Effector memory CD8-positive, alpha-beta T cell (primary cell): ENCODE results near the gene KCNS1.

ENCODE experiments used
- ATAC-seq: fragments of 150-1000 bp; cut with Tn5 transposase; replicated peaks from 2 replicates; pipeline ENCODE4 v1.10.0; 2021; ENCODE audit warnings: mild to moderate bottlenecking, moderate library complexity
- DNase-seq, 3 experiments: peaks; one replicate each; pipeline ENCODE4 v3.0.0; 2021
- H3K27ac Mint-ChIP-seq, 2 donors: one replicate each; pipeline ENCODE4 v1.8.0; 2022; ENCODE audit warnings: mild to moderate bottlenecking in 2 of 2, mixed read lengths in 2 of 2, moderate library complexity in 2 of 2
- H3K27me3 Mint-ChIP-seq, 2 donors: one replicate each; pipeline ENCODE4 v1.8.0; 2022; ENCODE audit warnings: mixed read lengths in 2 of 2
- H3K36me3 Mint-ChIP-seq: one replicate; pipeline ENCODE4 v1.8.0; 2022; ENCODE audit warnings: mild to moderate bottlenecking, moderate library complexity, mixed read lengths; ENCODE audit not compliant: insufficient read depth
- H3K4me1 Mint-ChIP-seq, 2 donors: one replicate each; pipeline ENCODE4 v1.8.0; 2022; ENCODE audit warnings: low read depth in 2 of 2, mixed read lengths in 2 of 2
- H3K4me3 Mint-ChIP-seq, 2 donors: one replicate each; pipeline ENCODE4 v1.8.0; 2022; ENCODE audit warnings: mild to moderate bottlenecking in 2 of 2, mixed read lengths in 2 of 2, moderate library complexity in 2 of 2
- H3K9me3 Mint-ChIP-seq, 2 donors: one replicate each; pipeline ENCODE4 v1.8.0; 2022; ENCODE audit warnings: mixed read lengths in 2 of 2

KCNS1 gene

DNA sequence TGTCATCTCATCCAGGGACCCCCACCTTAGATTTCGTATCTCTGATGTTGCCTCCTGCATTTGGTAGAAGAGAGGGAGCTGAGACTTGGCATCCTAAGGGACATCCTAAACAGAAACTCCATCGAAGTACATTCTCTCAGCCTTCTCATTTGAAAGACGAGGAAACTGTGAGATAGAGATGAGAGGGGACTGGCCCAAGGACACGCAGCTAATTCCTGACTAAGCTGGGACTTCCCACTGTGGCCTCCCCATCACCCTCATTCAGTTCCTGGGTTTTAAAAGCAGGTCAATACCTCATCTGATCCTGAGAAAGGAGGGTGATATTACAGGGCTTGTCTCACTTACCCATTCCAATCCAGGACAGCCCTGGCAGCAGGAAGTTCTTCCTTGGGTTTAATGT is 14.9 kb upstream of the KCNS1 start:
- ATAC-seq (no peak), DNase-seq (no peak)
- Mint-ChIP-seq H3K4me3 (no peak overlapping the region), H3K9me3 (no peaks in the 10 kb centered on the region), H3K36me3 (no peaks in the 10 kb centered on the region), H3K27me3 (peaks cover 6 to 46% of the 10 kb centered on the region in 2 donors), H3K27ac (no peak overlapping the region), H3K4me1 (peaks cover 0 to 9% of the 10 kb centered on the region in 2 donors)

DNA sequence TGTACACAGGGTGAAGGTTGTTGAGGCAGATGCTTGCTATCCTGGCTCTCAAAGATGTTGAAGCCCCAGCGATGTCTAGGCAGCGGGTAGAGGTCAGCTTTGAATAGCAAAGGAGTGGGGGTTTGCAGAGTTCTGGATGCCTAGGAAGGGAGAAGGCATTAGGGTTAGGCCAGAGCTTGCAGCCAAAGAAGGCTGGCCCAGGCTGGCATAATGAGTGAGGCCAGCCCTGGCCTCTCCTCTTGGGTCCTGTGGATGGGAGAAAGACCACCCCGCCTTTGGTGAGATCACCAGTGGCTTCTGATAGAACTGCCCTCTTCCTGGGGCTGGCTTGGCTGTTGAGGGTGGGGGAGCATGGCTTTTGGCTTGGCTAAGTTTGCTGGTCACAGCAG is 14.5 kb upstream of the KCNS1 start:
- no peak overlapping the region for H3K4me3 Mint-ChIP-seq
- peaks cover 6 to 42% of the 10 kb centered on the region in 2 donors for H3K27me3 Mint-ChIP-seq
- peaks cover 0 to 9% of the 10 kb centered on the region in 2 donors for H3K4me1 Mint-ChIP-seq
- H3K27ac Mint-ChIP-seq: no peak overlapping the region
- ATAC-seq (no peak), DNase-seq (no peak)
- H3K9me3 Mint-ChIP-seq: no peaks in the 10 kb centered on the region
- no peaks in the 10 kb centered on the region for H3K36me3 Mint-ChIP-seq

DNA sequence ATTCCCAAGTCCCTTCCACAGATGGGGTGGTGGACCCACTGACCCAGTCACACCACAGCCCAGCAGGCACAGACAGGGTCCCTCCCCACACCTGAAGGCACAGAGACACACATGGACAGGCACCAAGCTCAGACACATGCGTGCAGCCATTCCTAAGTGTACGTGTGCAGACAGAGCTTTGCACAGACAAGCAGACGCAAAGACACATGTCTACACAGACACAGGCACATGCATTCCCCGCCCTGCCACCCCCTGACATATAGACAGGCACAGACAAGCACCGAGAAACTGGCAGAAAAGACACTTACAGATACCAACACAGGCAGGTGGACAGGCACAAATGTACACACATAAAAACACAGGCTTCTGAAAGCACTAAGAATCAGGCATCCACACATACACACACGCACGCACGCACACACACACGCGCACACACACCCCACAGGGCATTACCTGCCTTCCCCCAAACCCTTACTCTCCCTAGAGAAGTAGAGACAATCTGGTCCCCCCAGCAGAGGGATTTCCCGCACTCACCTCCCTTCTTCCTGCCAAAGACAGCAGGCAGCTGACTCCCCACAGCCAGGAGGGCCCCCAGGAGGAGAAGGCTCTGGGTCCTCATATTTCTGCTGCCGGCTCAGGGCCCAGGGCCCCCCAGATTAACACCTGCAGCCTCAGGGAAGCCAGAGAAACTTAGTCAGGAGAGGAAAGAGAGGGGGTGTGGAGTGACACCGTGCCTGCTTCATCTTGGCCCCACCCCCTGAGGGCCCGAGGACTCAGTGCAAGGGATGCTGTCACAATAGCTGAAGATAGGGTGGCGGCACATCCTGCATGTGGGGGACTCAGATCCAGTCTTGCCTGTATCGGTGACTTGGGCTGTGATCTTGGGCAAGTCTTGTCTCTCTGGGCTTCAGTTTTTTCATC is 13.8 kb upstream of the KCNS1 start, which contains the start of gene WFDC5:
Gene WFDC5 (minus strand): TSS at position 710 of the 921 bp plus-strand sequence. CDS start 91 bp downstream, at position 619.
- DNase-seq: no peak
- Mint-ChIP-seq H3K4me3 (no peak within 1 kb of the TSS), H3K4me1 (peaks cover 0 to 9% of the 10 kb centered on the region in 2 donors), H3K27ac (no peak within 1 kb of the TSS), H3K36me3 (no peaks in the 10 kb centered on the region), H3K9me3 (no peaks in the 10 kb centered on the region), H3K27me3 (peaks cover 6 to 43% of the 10 kb centered on the region in 2 donors)
- peak; percentile 60 for ATAC-seq

DNA sequence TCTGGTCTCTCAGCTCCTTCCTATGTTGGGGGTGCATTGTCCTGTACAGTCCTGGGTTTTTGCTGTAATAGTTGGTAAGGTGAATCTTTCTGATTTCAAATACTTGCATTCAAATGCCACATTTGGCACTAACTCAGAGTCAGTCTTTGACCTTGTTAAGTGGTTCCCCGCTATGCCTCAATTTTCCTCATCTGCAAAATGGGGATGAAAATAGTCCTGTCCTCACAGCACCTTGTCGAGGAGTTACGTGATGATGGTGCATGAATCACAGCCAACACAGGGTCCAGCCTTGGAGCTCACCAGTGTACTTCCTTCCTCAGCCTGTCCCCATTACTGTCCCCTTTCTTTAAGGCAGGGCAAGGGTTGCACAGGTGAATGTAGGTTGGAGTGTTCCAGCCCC is 12.9 kb upstream of the KCNS1 start:
- no peak overlapping the region for H3K27ac Mint-ChIP-seq
- H3K4me1 Mint-ChIP-seq: peaks cover 0 to 9% of the 10 kb centered on the region in 2 donors
- H3K4me3 Mint-ChIP-seq: no peak overlapping the region
- H3K27me3 Mint-ChIP-seq: peaks cover 6 to 50% of the 10 kb centered on the region in 2 donors
- no peaks in the 10 kb centered on the region for H3K9me3 Mint-ChIP-seq
- no peaks in the 10 kb centered on the region for H3K36me3 Mint-ChIP-seq
- ATAC-seq (no peak), DNase-seq (no peak)

DNA sequence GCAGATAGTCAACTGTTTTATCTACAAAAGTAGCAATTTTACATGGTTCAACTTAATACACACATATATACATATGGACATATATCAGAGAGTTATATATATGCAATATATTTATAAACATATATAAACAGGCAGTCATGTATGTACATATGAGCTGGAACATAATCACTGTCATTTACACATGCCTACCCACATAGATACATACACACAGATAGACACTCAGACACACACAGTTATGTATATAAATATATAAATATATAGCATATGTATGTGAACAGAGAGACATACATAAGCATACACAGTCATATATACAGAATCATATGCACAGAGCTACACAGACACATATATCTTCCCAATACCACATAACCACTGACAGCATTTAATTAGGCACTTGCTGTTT is 11.8 kb upstream of the KCNS1 start:
- Mint-ChIP-seq H3K9me3 (no peaks in the 10 kb centered on the region), H3K4me1 (peaks cover 0 to 9% of the 10 kb centered on the region in 2 donors), H3K27me3 (peaks cover 11 to 47% of the 10 kb centered on the region in 2 donors), H3K36me3 (no peaks in the 10 kb centered on the region), H3K4me3 (no peak overlapping the region), H3K27ac (no peak overlapping the region)
- DNase-seq: no peak
- no peak for ATAC-seq

DNA sequence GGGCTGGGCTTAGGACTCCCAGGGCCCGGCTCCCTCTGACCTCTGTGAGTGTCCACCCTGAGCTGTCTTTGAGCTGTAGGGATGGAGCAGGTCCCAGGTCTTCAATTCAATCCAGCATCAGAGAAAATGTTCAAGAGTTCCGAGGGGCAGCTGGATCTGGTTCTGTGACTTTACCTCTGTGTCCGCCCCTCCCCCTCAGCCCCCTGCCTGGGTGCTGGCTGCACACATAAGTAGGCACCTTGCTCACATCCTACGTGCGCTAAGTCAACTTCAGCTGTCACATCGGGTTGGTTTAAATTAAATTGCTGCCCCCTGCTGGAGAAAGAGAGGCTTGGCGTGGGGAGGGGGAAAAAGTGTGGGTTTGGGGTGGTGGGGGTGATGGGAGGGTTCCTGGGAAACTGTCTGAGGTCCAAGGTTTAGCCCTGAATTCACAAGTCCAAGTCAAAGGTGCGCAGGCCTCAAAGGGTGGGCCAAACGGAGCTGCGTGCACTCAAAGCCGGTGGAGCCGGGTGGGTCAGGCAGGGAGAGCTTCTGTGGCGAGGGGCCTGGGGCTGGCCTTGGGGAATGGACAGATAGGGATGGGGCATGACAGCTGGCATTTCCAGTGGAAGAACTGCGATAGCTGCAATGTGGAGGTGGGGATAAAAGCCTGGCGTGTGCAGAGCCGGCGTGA is 11.0 kb upstream of the KCNS1 start:
- peaks cover 13 to 43% of the 10 kb centered on the region in 2 donors for H3K27me3 Mint-ChIP-seq
- H3K36me3 Mint-ChIP-seq: no peaks in the 10 kb centered on the region
- DNase-seq: no peak
- peaks cover 0 to 9% of the 10 kb centered on the region in 2 donors for H3K4me1 Mint-ChIP-seq
- no peak overlapping the region for H3K27ac Mint-ChIP-seq
- no peaks in the 10 kb centered on the region for H3K9me3 Mint-ChIP-seq
- no peak for ATAC-seq
- no peak overlapping the region for H3K4me3 Mint-ChIP-seq

DNA sequence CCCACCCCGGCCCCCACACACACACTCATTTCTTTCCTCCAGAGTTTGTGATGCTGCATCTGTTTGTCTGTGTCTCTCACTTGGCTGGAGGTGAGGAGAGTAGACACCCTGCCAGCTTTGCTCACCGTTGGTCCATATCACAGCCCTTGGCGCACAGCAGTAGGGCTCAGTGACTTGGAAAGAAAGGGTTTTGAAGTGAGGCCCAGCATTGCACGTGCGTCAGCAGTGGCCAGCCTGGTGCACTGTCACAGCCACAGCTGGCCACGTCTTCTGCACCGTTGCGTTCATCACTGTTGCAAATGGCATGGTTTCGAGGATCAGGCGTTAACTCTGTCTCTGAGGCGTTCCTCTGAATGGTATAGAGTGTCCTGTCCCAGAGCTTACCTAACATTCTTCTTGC is 10.4 kb upstream of the KCNS1 start:
- Mint-ChIP-seq H3K27ac (no peak overlapping the region), H3K36me3 (no peaks in the 10 kb centered on the region), H3K4me3 (no peak overlapping the region), H3K4me1 (peaks cover 0 to 9% of the 10 kb centered on the region in 2 donors), H3K9me3 (no peaks in the 10 kb centered on the region), H3K27me3 (peaks cover 13 to 43% of the 10 kb centered on the region in 2 donors)
- ATAC-seq: no peak
- DNase-seq: no peak

DNA sequence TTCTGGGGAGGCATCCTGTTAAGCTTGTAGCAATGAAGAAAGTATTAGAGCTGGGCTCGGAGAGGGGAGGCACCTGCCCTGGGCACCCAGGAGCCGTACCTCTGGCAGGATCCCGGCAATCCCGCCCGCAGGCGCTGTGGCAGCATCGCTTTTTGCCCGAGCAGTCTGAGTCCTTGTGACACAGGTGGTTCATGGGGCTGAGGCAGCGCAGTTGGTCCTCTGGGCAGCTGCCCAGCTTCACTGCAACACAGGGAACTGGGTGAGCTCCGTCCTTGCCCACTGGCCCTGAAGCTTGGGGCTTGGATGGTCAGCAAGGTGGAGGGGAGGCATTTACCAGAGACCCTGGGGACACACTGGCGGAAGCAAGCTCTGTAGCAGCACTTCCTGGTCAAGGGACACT is 9.4 kb upstream of the KCNS1 start:
- DNase-seq (no peak), ATAC-seq (no peak)
- Mint-ChIP-seq H3K4me1 (peaks cover 0 to 9% of the 10 kb centered on the region in 2 donors), H3K27me3 (peaks cover 13 to 41% of the 10 kb centered on the region in 2 donors), H3K9me3 (no peaks in the 10 kb centered on the region), H3K36me3 (no peaks in the 10 kb centered on the region), H3K27ac (no peak overlapping the region), H3K4me3 (no peak overlapping the region)

DNA sequence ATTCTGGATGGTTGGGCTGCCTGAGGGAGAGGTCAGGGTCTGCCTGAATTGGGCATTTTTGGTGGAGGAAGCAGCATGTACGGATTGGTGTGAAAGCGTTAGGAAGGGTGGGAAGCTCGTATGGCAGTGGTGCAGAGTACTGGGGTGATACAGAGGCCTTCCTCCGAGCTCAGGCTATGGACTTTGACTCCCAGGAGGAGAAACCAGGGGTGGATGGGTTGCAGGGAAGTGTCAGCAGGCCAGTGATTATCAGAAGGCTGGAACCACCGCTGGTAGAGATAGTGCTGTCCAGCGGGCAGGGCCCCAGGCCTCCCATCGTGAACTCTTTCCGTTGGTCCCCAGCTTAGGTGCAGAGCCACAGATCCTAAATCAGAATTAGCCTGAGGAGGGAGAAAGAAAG is 8.7 kb upstream of the KCNS1 start:
- no peak overlapping the region for H3K4me3 Mint-ChIP-seq
- no peak overlapping the region for H3K27ac Mint-ChIP-seq
- ATAC-seq (no peak), DNase-seq (no peak)
- peaks cover 0 to 3% of the 10 kb centered on the region in 2 donors for H3K4me1 Mint-ChIP-seq
- H3K36me3 Mint-ChIP-seq: no peaks in the 10 kb centered on the region
- H3K27me3 Mint-ChIP-seq: peaks cover 11 to 41% of the 10 kb centered on the region in 2 donors
- H3K9me3 Mint-ChIP-seq: no peaks in the 10 kb centered on the region

DNA sequence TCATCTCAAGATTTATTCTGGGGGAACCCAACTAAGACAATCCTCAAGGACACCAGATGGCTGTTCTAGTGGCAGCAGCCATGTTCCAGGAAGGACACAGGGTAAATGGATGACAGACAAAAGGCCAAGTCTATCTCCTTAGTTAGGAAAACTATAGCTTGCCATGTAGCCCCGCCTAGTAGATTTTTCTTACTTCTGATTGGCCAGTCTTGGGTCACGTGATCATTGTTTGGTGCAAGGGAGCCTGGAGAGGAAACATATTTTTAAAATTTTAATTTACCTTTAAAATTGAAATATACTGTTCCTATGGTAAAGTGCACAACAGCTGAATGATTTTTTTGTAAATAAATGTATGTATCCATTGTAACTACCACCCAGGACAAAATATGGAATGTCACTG is 4.4 kb upstream of the KCNS1 start:
- Mint-ChIP-seq H3K4me1 (peaks cover 3% of the 10 kb centered on the region in 2 donors), H3K27me3 (peaks cover 24 to 58% of the 10 kb centered on the region in 2 donors), H3K4me3 (no peak overlapping the region), H3K27ac (no peak overlapping the region), H3K9me3 (no peaks in the 10 kb centered on the region), H3K36me3 (no peaks in the 10 kb centered on the region)
- no peak for ATAC-seq
- DNase-seq: no peak

DNA sequence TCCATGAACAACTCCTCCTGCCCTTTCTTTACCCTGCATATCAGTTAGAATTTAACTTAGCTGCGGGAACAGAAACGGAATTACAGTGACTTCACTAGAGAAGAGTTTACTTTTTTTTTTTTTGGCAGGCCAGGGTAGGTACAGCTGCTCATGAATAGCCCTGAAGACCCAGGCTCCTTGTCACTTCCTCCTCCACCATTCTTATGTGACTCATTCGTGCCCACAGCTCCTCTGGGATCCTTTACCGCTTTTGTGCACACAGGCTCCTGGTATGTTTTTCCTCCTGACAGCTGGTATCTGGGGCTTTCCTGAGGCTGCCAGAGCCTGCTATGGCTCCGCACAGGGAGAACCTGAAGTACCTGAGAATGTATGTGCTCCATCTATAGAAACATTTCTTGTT is 3.9 kb upstream of the KCNS1 start:
- Mint-ChIP-seq H3K4me1 (peaks cover 3 to 4% of the 10 kb centered on the region in 2 donors), H3K27ac (no peak overlapping the region), H3K4me3 (no peak overlapping the region), H3K36me3 (no peaks in the 10 kb centered on the region), H3K27me3 (peaks cover 30 to 60% of the 10 kb centered on the region in 2 donors), H3K9me3 (no peaks in the 10 kb centered on the region)
- ATAC-seq: no peak
- DNase-seq: no peak

DNA sequence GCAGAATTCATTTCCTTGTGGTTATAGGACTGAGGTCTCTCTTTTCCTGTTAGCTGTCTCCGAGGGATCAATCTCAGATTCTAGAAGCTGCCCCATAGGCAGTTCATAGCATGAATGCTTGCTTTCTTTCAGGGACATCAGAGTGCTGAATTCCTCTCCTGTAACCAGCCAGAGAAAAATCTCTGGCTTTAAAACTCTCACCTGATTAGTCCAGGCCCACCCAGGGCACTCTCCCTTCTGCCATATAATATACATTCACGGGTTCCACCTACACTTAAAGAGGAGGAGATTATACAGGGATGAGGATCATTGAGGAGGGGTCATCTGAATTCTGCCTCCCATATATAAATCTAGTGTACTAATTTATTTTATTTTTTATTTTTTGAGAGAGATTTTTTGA is 2.1 kb upstream of the KCNS1 start:
- peaks cover 3% of the 10 kb centered on the region for H3K36me3 Mint-ChIP-seq
- H3K27me3 Mint-ChIP-seq: peaks cover 41 to 64% of the 10 kb centered on the region in 2 donors
- no peaks in the 10 kb centered on the region for H3K9me3 Mint-ChIP-seq
- DNase-seq: no peak
- H3K4me1 Mint-ChIP-seq: peaks cover 3 to 8% of the 10 kb centered on the region in 2 donors
- no peak overlapping the region for H3K4me3 Mint-ChIP-seq
- H3K27ac Mint-ChIP-seq: no peak overlapping the region
- ATAC-seq: no peak

DNA sequence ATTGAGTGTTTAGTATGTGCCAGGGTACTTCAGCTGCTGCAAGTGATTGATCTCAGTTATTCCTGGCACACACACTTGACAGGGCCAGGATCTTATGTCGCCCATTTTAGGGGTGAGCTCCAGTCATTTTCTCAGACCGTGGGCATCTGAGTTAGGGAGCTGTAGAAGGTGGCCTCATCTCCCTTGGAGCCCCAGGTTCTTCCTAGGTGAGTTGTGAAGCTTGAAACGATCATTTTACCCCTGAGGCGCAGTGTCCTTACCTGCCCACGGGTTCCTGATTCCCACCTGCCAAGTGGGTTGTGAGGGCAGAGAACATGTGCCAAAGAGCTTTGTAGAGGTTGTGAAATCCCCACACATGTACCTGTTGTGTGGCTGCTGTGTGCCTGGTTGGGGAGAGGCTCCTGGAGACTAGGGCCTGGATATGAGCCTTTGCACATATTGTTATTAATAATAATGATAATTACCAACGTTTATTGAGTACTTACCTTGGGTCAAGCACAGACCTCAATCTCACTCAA is 465 bp upstream of the KCNS1 start:
- H3K27me3 Mint-ChIP-seq: peaks cover 42 to 72% of the 10 kb centered on the region in 2 donors
- H3K36me3 Mint-ChIP-seq: peaks cover 3% of the 10 kb centered on the region
- no peak overlapping the region for H3K4me3 Mint-ChIP-seq
- no peak overlapping the region for H3K27ac Mint-ChIP-seq
- no peaks in the 10 kb centered on the region for H3K9me3 Mint-ChIP-seq
- ATAC-seq (no peak), DNase-seq (no peak)
- peaks cover 3 to 12% of the 10 kb centered on the region in 2 donors for H3K4me1 Mint-ChIP-seq
